HepG2 (cell line): ENCODE data around the gene SPHK1. TPM values are rescaled to one million over a fixed set of nuclear protein-coding genes. Genes with fewer than 3 reads are reported as not detected.

Experiments
- AHDC1 ChIP-seq: sonication (generic); formaldehyde crosslinking; IDR thresholded peaks from 2 replicates; pipeline ENCODE4 v1.5.1; 2020; ENCODE audit warnings: mild to moderate bottlenecking, missing genetic modification reagents, borderline replicate concordance
- BCL6 ChIP-seq: IDR thresholded peaks from 2 replicates; pipeline ENCODE4 v1.6.1; 2016; ENCODE audit warnings: missing genetic modification reagents, missing compliant biosample characterization
- BRD4 ChIP-seq: sonication (generic); formaldehyde crosslinking; IDR thresholded peaks from 2 replicates; pipeline ENCODE4 v1.4.0; 2020; ENCODE audit warnings: missing genetic modification reagents
- CHD4 ChIP-seq: fragments of 200-600 bp; sonication (generic); IDR thresholded peaks from 2 replicates; pipeline ENCODE4 v1.7.0; 2017; ENCODE audit warnings: mild to moderate bottlenecking, low read length, borderline replicate concordance
- CSRNP1 ChIP-seq: sonication (generic); formaldehyde crosslinking; IDR thresholded peaks from 2 replicates; pipeline ENCODE4 v1.8.1; 2023; ENCODE audit warnings: mild to moderate bottlenecking, missing genetic modification reagents
- HOXD1 ChIP-seq: sonication (generic); formaldehyde crosslinking; IDR thresholded peaks from 2 replicates; pipeline ENCODE4 v1.5.0; 2020; ENCODE audit warnings: missing genetic modification reagents
- KDM5B ChIP-seq: sonication (generic); formaldehyde crosslinking; IDR thresholded peaks from 2 replicates; pipeline ENCODE4 v1.4.0; 2020; ENCODE audit warnings: missing genetic modification reagents, mild to moderate bottlenecking, borderline replicate concordance
- PAWR ChIP-seq: sonication (generic); formaldehyde crosslinking; IDR thresholded peaks from 2 replicates; pipeline ENCODE4 v1.4.0; 2020; ENCODE audit warnings: missing genetic modification reagents, mild to moderate bottlenecking, borderline replicate concordance
- POLR2G ChIP-seq: fragments of 200-400 bp; formaldehyde crosslinking; IDR thresholded peaks from 2 replicates; pipeline ENCODE4 v1.6.1; 2018; ENCODE audit warnings: mild to moderate bottlenecking, low read depth, low read length, moderate library complexity
- SP5 ChIP-seq: IDR thresholded peaks from 2 replicates; pipeline ENCODE4 v1.6.1; 2016; ENCODE audit warnings: low read depth, borderline replicate concordance
- SSRP1 ChIP-seq: IDR thresholded peaks from 2 replicates; pipeline ENCODE4 v1.6.1; 2016; ENCODE audit warnings: control low read depth
- STAG1 ChIP-seq: sonication (generic); formaldehyde crosslinking; IDR thresholded peaks from 2 replicates; pipeline ENCODE4 v1.4.0; 2020; ENCODE audit warnings: missing genetic modification reagents
- TEF ChIP-seq: sonication (generic); formaldehyde crosslinking; IDR thresholded peaks from 2 replicates; pipeline ENCODE4 v1.5.0; 2020; ENCODE audit warnings: missing genetic modification reagents
- THYN1 ChIP-seq: sonication (generic); formaldehyde crosslinking; IDR thresholded peaks from 2 replicates; pipeline ENCODE4 v1.8.1; 2023; ENCODE audit warnings: low read depth, mild to moderate bottlenecking, moderate library complexity, missing genetic modification reagents, borderline replicate concordance
- ZBTB43 ChIP-seq: sonication (generic); formaldehyde crosslinking; conservative IDR thresholded peaks from 2 replicates; pipeline ENCODE4 v1.4.0; 2020; ENCODE audit warnings: missing genetic modification reagents
- ZNF180 ChIP-seq: sonication (generic); formaldehyde crosslinking; IDR thresholded peaks from 2 replicates; pipeline ENCODE4 v1.4.0; 2020; ENCODE audit warnings: low read depth, missing genetic modification reagents, borderline replicate concordance
- ZNF776 ChIP-seq: sonication (generic); formaldehyde crosslinking; IDR thresholded peaks from 2 replicates; pipeline ENCODE4 v1.4.0; 2020; ENCODE audit warnings: mild to moderate bottlenecking, missing genetic modification reagents
- ZSCAN22 ChIP-seq: sonication (generic); formaldehyde crosslinking; IDR thresholded peaks from 2 replicates; pipeline ENCODE4 v1.4.0; 2020; ENCODE audit warnings: mild to moderate bottlenecking, missing genetic modification reagents
- ZSCAN25 ChIP-seq: sonication (generic); formaldehyde crosslinking; IDR thresholded peaks from 2 replicates; pipeline ENCODE4 v1.8.0; 2022; ENCODE audit warnings: mild to moderate bottlenecking, missing genetic modification reagents
- polyA plus RNA-seq, 8 experiments: library from polyadenylated mRNA; depleted of rRNA in 3 of 8; stranded (reverse) in 7 of 8; unstranded in 1 of 8; fragments of >200 nt; fragmentation: Illumina TruSeq in 4 of 8; extraction: Trizol in 4 of 8; gene quantifications; 2 replicates each; pipeline versions ENCODE4 v1.2.1 to v1.2.3, GENCODE V29; 2011 to 2016; ENCODE audit warnings: low read depth in 4 of 8, missing spikeins in 1 of 8, mixed read lengths in 1 of 8; ENCODE audit not compliant: insufficient read depth in 1 of 8
- total RNA-seq, 5 experiments: library from RNA; depleted of rRNA; stranded (reverse); fragments of >200 nt; fragmentation: Illumina TruSeq; extraction: Trizol; gene quantifications; 2 replicates each; pipeline ENCODE4 v1.2.3, GENCODE V29; 2016; ENCODE audit warnings: low read depth in 1 of 5

Gene SPHK1
- total and polyA plus RNA-seq, 2 of the 13 experiments (the other 11 are each of a cell fraction or from before 2014, with no cell fraction given): 129 to 160 TPM

- TF ChIP-seq CHD4 (peak; percentile 74; the same call in 1 of the 2 replicates), BCL6 (CRISPR knock-in tag) (no peak), STAG1 (CRISPR knock-in tag) (0 out of 2 replicates have a peak, but pooled peaks have one; percentile 8), THYN1 (0 out of 2 replicates have a peak, but pooled peaks have one; percentile 45), ZNF180 (CRISPR knock-in tag) (peak; percentile 61; the same call in 1 of the 2 replicates), ZNF776 (CRISPR knock-in tag) (0 out of 2 replicates have a peak, but pooled peaks have one; percentile 19), ZBTB43 (CRISPR knock-in tag) (0 out of 2 replicates have a peak, but pooled peaks have one; percentile 0), BRD4 (CRISPR knock-in tag) (peak; percentile 80; the same call in 1 of the 2 replicates), PAWR (CRISPR knock-in tag) (peak; percentile 85; the same call in 1 of the 2 replicates), AHDC1 (CRISPR knock-in tag) (no peak), ZSCAN22 (peak; percentile 24; the same call in 1 of the 2 replicates), HOXD1 (no peak), ZSCAN25 (CRISPR knock-in tag) (no peak; the same call in 1 of the 2 replicates), CSRNP1 (CRISPR knock-in tag) (peak; percentile 56; the same call in 1 of the 2 replicates), KDM5B (CRISPR knock-in tag) (no peak), POLR2G (peak; percentile 16), TEF (CRISPR knock-in tag) (no peak), SSRP1 (peak; percentile 53), SP5 (CRISPR knock-in tag) (0 out of 2 replicates have a peak, but pooled peaks have one; percentile 26)
Measured at GRCh38 chr17:76381633-76382350, 2.6 kb upstream of the SPHK1 start (continued).
